Keratinocyte (primary cell): ENCODE measurements around the gene DKK2. TPM values are rescaled to one million over a fixed set of nuclear protein-coding genes. Genes with fewer than 3 reads are reported as not detected.

Experiments used
- DNase-seq: peaks from one replicate; pipeline ENCODE4 v3.0.0-alpha.2; 2011; ENCODE audit warnings: low read depth, missing footprints, low spot score
- FAIRE-seq: peaks from 2 replicates; lab custom pipeline; 2011; peaks lifted over from hg19 to GRCh38; lab: Jason Lieb, UNC
- H2AFZ ChIP-seq: 2 replicates; pipeline ENCODE4 v1.6.0; 2012; ENCODE audit warnings: low read length, control low read depth, inconsistent platforms; ENCODE audit not compliant: control insufficient read depth
- H3K27ac ChIP-seq: 2 replicates; pipeline ENCODE4 v1.5.1; 2011; ENCODE audit warnings: low read length; ENCODE audit not compliant: control insufficient read depth, insufficient read depth
- H3K27me3 ChIP-seq: 3 replicates; pipeline ENCODE4 v1.6.0; 2011; ENCODE audit warnings: low read length; ENCODE audit not compliant: control insufficient read depth, insufficient read depth; ENCODE audit errors: extremely low read depth
- H3K36me3 ChIP-seq, 2 experiments: 2 replicates in 1 of 2; 3 replicates in 1 of 2; pipeline ENCODE4 v1.5.1; 2011; ENCODE audit warnings: low read length in 2 of 2, mild to moderate bottlenecking in 1 of 2; ENCODE audit not compliant: control insufficient read depth in 2 of 2, insufficient read depth in 2 of 2; ENCODE audit errors: extremely low read depth in 1 of 2
- H3K4me1 ChIP-seq: 3 replicates; pipeline ENCODE4 v1.5.1; 2011; ENCODE audit warnings: low read length; ENCODE audit not compliant: control insufficient read depth, insufficient read depth; ENCODE audit errors: extremely low read depth
- H3K4me2 ChIP-seq: 3 replicates; pipeline ENCODE4 v1.6.0; 2011; ENCODE audit warnings: low read depth, low read length; ENCODE audit not compliant: control insufficient read depth, insufficient read depth; ENCODE audit errors: extremely low read depth
- H3K4me3 ChIP-seq, 3 experiments: fragments of 200-600 bp in 1 of 3; sonication (generic) in 1 of 3; 2 replicates in 2 of 3; 3 replicates in 1 of 3; pipeline ENCODE4 v1.5.1; 2011 to 2016; ENCODE audit warnings: low read length in 3 of 3, mild to moderate bottlenecking in 3 of 3, control low read depth in 2 of 3, inconsistent platforms in 1 of 3, low read depth in 1 of 3, mixed read lengths in 1 of 3, mixed run types in 1 of 3, moderate library complexity in 1 of 3; ENCODE audit not compliant: control insufficient read depth in 2 of 3, insufficient read depth in 2 of 3; ENCODE audit errors: extremely low read depth in 1 of 3
- H3K79me2 ChIP-seq: 2 replicates; pipeline ENCODE4 v1.6.0; 2012; ENCODE audit warnings: low read length; ENCODE audit not compliant: control insufficient read depth, insufficient read depth
- H3K9ac ChIP-seq: 3 replicates; pipeline ENCODE4 v1.6.0; 2011; ENCODE audit warnings: low read length; ENCODE audit not compliant: control insufficient read depth, insufficient read depth; ENCODE audit errors: extremely low read depth
- H3K9me1 ChIP-seq: 3 replicates; pipeline ENCODE4 v1.6.0; 2011; ENCODE audit warnings: low read length; ENCODE audit not compliant: control insufficient read depth, insufficient read depth; ENCODE audit errors: extremely low read depth
- H3K9me3 ChIP-seq: 2 replicates; pipeline ENCODE4 v1.5.1; 2012; ENCODE audit warnings: low read depth, low read length; ENCODE audit not compliant: control insufficient read depth
- H4K20me1 ChIP-seq: 3 replicates; pipeline ENCODE4 v1.6.0; 2011; ENCODE audit warnings: low read length; ENCODE audit not compliant: control insufficient read depth, insufficient read depth; ENCODE audit errors: extremely low read depth
- CTCF ChIP-seq, 3 experiments: IDR thresholded peaks in 1 of 3; conservative IDR thresholded peaks in 1 of 3; optimal IDR thresholded peaks in 1 of 3; 2 replicates in 2 of 3; 3 replicates in 1 of 3; pipeline versions ENCODE3 to v1.5.1; 2011; ENCODE audit warnings: low read length in 3 of 3, mild to moderate bottlenecking in 3 of 3, moderate library complexity in 2 of 3, control low read depth in 1 of 3, inconsistent platforms in 1 of 3; ENCODE audit not compliant: insufficient read depth in 2 of 3; ENCODE audit errors: extremely low read depth in 1 of 3
- EZH2 ChIP-seq: IDR thresholded peaks from one replicate; pipeline ENCODE4 v1.6.1; 2012; ENCODE audit warnings: inconsistent platforms, mild to moderate bottlenecking, low read length, moderate library complexity
- dilution Hi-C: fragments of 300-500 bp; cut with MboI; formaldehyde crosslinking; loops from one replicate; pipeline ENCODE4 v1.7.0; 2020; ENCODE audit warnings: low sequenced_read_pairs; ENCODE audit not compliant: extremely low pct_ligation_motif_present
- polyA plus RNA-seq, 5 experiments: library from polyadenylated mRNA; depleted of rRNA in 3 of 5; stranded (reverse) in 3 of 5; stranded (forward) in 1 of 5; unstranded in 1 of 5; fragments of >200 nt; gene quantifications; 1 replicate in 1 of 5; 2 replicates in 3 of 5; 3 replicates in 1 of 5; pipeline versions ENCODE4 v1.2.1 to v1.2.3, GENCODE V29; 2011 to 2012; ENCODE audit warnings: missing spikeins in 2 of 5, low read depth in 1 of 5, low replicate concordance in 1 of 5

DKK2 gene
- polyA plus RNA-seq, 1 donor (not counting 4 experiments of a cell fraction or from before 2014, with no cell fraction given), result 0.08 TPM

GRCh38 chr4:106929248-106929647 lies 106.9 kb downstream of the DKK2 start:
- Histone ChIP-seq H3K9me1 (no peaks in the 10 kb centered on the region), H3K4me2 (no peak overlapping the region), H2AFZ (no peak overlapping the region), H3K4me1 (no peaks in the 10 kb centered on the region), H3K9me3 (no peaks in the 10 kb centered on the region), H3K4me3 (no peak overlapping the region), H4K20me1 (no peaks in the 10 kb centered on the region), H3K27ac (no peak overlapping the region), H3K36me3 (no peaks in the 10 kb centered on the region), H3K9ac (no peak overlapping the region), H3K27me3 (no peaks in the 10 kb centered on the region), H3K79me2 (no peaks in the 10 kb centered on the region)
- dilution Hi-C loops, result no loop called here
- DNase-seq (no peak), FAIRE-seq (no peak)
- TF ChIP-seq CTCF (optimal IDR thresholded peaks at IDR 0.05 in 1 of 3, IDR thresholded peaks at IDR 0.05 in 1 of 3, conservative IDR thresholded peaks at IDR 0.05 in 1 of 3; ENCODE audit: extremely low read depth in 1 of 3, insufficient read depth in 2 of 3, low read length in 3 of 3), result no peak

- dilution Hi-C loops, result no loop called here
- TF ChIP-seq EZH2, result no peak
- TF ChIP-seq CTCF (optimal IDR thresholded peaks at IDR 0.05 in 1 of 3, IDR thresholded peaks at IDR 0.05 in 1 of 3, conservative IDR thresholded peaks at IDR 0.05 in 1 of 3; ENCODE audit: extremely low read depth in 1 of 3, insufficient read depth in 2 of 3, low read length in 3 of 3), result no peak
Observed at GRCh38 chr4:106914223-106914622, 121.9 kb downstream of the DKK2 start.

More at GRCh38 chr4:106914223-106914622, 121.9 kb downstream of the DKK2 start:
- Histone ChIP-seq H4K20me1 (no peaks in the 10 kb centered on the region), H2AFZ (no peak overlapping the region), H3K9me3 (no peaks in the 10 kb centered on the region), H3K4me2 (no peak overlapping the region), H3K9ac (no peak overlapping the region), H3K36me3 (no peaks in the 10 kb centered on the region), H3K27ac (no peak overlapping the region), H3K4me1 (no peaks in the 10 kb centered on the region), H3K79me2 (no peaks in the 10 kb centered on the region), H3K4me3 (no peak overlapping the region), H3K27me3 (no peaks in the 10 kb centered on the region), H3K9me1 (no peaks in the 10 kb centered on the region)
- FAIRE-seq (no peak), DNase-seq (no peak)
